ENCODE data around the gene LRTM2.

The LRTM2 gene

GRCh38 chr12:1844223-1844622, 23.9 kb downstream of the LRTM2 start:
- DNase-seq, result no peak

DNA sequence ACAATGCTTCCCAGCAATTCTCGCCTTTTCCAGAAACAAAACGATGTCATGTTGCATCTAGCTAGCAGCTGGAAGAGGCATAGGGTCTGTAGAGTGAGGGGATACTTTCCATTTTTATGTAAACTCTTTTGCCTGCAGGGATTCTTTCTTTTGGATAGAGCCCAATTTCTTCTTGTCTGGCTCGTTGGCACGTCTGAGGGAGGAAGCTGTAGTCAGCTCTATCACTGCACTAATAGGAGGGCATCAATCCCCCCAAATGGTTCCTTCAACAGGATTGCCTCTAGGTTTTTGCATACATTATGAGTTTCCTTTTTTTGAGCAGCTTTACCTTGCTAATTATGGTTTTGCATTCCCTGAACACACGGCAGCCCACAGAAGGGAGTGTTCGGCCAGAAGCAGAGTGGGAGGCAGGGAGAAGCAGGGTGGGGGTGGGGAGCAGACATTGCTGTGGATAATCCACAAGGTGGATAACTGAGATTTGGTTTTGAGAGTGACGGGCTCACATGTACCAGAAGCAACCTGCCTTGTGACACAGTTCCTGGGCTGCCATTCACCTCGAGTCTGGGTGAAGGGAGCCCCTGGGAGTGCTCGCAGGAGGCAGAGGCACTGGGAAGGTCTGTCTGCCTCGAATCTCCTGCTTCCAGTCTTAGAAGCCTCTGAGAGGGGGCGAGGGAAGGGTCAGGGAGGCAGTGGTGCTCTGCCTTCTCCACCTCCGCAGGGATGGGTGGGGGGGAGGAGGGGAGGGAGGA, 24.5 kb downstream of the LRTM2 start:
- DNase-seq, result no peak

- no peak for DNase-seq
Observed at GRCh38 chr12:1845427-1845826, 25.1 kb downstream of the LRTM2 start.

GRCh38 chr12:1845886-1846285, 25.5 kb downstream of the LRTM2 start:
- DNase-seq, result no peak

DNA sequence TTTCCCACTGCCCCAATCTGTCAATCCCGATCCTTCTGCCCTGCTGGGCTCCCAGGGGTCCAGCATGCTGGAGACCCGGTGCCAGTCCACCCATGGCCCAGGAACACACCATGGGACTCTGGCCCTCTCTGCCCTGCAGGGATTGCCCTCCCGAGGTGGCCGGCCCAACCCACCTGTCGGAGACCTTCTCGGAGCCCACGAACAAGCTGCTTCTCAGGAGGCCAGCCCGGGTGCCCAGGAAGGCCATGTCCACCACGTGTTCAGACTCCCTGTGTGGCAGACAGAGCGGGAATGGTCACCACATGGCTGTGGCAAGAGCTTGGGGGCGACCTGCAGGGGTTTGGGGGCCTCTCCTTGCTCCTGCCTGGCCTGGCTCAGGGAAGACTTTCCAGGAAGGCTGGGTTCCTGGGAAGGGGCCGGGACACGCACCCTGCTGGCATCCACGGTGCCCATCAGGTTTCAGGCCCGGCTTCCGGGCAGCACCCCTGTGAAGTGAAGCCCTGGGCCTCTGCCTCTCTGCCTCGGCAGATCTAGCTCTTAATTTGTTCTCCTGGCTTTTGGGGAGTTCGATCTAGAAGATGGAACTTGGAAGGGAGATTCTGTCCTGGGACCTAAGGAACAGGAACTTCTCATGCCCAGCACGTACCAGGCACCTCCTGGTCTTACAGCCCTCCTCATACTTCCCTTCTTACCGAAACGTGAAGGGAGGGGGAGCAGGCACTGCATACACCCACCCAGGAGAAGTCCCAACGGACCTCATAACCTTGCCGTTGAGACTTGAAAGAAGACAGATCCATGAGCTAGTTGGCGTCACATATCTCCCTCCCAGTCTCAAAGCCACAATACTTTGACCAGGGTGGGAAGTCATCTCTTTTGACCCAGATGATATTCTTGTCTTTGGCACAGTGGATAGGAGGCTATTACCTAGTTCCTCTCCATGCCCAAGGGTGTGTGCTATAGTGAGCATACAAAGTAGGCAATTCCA, 26.3 kb downstream of the LRTM2 start:
- no peak for DNase-seq

- DNase-seq, result no peak
Observed at GRCh38 chr12:1847411-1847810, 27.0 kb downstream of the LRTM2 start.

DNA sequence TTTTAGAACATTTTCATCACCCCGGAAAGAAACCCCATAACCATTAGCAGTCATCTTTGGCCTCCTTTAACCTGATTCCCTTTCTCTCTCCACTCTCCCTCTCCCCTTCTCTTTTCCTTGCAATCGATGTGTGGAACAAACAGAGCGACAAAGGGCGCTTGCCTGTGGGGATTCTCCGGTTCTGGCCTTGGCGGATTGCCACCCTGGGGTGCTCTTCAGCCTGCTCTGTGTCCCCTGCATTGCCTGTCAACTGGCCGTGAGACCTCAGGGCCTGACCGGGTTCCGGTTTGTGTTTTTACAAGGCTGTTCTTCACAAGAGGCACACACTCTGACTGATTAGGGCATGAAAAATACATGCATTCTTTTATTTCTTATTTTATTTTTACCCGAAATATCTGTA, 27.8 kb downstream of the LRTM2 start:
- no peak for DNase-seq

DNA sequence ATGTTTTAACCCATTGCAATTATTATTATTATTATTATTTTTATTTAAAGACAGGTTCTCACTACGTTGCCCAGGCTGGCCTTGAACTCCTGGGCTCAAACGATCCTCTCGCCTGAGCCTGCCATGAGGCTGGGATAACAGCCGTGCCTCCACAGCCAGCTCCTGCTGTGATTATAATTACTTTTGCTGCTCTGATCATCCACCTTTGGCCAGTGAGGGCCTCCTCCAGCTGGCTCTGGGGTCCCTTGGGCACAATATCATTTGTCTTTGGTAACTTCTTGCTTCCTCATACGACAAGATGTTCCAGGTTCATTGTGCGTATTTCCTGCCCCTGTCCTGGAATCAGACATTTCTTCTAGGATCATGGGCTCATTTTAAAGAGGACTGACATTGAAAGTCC, 28.4 kb downstream of the LRTM2 start:
- DNase-seq, result no peak

DNA sequence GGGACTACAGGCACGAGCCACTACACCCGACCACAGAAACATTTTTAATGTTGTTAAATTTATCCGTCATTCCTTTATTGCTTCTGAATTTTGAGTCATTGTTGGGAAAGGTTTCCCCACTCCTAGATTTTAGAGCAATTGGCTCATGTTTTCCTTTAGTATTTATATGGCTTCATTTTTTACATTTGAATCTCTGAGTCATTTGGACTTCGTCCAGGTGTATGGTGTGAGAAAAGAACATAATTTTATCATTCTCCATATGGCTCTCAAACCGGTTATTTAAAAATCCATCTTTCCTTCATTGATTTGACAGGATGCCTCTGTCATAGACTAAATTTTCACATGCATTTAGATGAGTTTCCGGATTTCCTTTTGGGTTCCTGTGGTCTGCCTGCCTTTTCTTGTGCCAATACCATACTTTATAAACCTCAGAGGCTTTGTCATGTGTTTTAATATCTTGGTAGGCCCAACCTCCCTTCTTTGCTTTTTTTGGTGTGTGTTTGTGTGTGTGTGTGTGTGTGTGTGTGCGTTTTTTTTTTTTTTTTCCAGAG, 30.9 kb downstream of the LRTM2 start:
- no peak for DNase-seq

GRCh38 chr12:1852076-1852475, 31.7 kb downstream of the LRTM2 start:
- DNase-seq, result no peak

DNA sequence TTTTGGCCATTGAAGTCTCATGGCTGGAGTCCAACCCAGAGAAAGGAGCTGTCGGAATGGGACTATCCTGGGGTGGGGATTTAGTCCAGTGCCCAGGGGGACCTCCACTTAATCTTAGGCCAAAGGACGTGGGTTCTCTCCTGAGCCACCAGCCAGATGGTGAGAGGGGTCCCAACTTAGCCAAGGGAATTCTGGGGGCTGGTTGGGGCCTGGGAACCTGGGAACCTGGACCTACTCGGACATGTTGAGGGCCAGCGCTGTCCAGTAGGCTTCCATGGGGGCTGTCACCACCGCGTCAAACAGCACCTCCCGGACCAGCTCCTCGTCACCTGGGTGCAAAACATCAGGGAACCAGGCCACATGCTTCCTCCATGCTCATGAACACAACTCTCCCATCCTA, 33.4 kb downstream of the LRTM2 start:
- no peak for DNase-seq

- no peak for DNase-seq
Observed at GRCh38 chr12:1855241-1855640, 34.9 kb downstream of the LRTM2 start.

DNA sequence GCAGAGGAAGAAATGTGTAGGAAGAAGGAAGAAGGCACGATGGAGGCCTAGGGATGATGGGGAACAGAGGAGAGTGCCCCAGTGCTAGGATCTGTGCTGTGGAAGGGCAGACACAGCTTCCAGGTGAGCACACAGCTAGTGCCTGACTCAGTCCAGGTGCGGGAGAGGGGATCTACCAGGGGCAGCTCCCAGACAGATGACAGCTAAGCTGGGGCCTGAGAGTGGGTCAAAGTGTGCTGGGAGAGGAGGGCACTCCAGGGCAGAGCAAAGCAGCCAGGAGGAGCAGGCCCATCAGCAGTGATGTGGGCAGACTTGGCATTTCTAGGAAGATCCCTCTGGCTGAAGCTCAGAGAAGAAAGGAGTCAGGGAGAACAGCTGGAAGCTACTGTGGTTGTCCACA, 36.7 kb downstream of the LRTM2 start:
- no peak for DNase-seq

DNA sequence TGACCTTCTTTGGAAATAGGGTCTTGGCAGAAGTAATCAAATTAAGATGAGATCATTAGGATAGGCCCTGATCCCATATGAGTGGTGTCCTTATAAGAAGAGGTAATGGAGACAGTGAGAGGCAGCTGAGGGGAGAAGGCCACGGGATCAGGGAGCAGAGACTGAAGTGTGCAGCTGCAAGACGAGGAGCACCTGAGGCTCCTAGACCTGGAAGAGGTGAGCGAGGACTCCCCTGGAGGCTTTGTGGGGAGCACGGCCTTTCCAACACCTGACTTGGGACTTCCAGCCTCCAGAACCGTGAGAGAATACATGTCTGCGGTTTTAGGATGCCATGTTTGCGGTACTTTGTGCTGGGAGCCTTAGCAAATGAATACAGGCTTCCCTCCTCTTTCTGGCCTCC, 37.5 kb downstream of the LRTM2 start:
- DNase-seq, result no peak

DNA sequence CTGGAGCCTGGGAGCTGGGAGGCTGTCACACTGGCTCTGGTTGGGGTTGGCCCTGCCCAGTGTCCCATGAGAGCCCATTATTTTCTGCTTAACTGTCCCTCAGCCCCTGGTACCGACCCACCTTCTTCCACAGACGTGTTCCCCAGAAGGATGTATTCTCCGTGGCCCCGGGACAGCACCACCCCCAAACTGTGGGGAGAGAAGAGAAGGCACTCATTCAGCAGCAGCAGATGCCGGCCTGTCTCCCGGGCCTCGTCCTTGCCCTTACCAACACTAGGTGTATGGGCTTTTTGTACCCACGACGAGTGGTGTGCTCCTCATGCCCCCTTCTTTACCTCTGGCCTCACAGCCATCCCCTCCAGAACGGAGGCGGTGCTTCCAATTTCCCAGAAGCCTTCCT, 38.1 kb downstream of the LRTM2 start:
- DNase-seq, result no peak

GRCh38 chr12:1859643-1860042, 39.3 kb downstream of the LRTM2 start:
- no peak for DNase-seq

DNA sequence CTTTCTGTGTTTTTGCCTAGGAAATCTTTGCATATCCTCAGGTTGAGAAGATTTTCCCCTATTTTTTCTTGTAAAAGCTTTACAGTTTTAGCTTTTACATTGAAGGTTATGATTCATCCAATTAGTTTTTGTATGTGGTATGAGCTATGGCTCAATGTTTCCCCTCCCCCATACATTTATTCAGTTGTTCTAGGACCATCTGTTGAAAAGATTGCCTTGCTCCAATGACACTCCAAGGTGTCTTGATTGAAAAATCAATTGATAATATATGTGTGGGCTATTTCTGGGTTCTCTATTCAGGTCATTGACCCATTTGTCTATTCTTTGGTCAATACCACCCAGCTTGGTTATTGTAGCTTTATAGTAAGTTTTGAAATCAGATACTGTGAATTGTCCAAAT, 42.6 kb downstream of the LRTM2 start:
- no peak for DNase-seq

DNA sequence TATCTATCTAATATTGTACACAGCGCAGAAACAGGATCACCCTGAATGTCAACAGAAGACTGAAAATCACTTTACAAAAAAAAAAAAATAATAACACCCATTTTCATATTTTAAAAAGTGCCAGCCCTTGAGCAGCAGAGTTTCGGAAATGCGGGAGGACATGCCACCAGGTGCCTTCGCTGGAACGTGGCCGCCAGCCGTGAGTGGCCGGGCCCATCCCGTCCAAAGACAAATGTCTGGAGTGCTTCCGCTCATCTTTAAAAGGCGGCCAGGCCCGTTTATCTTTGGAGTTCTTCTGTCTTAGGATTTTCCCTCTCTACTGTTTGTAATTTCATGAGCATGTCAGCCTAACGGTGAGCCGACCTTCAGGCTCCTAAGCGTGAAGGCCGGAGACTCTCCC, 43.5 kb downstream of the LRTM2 start:
- no peak for DNase-seq

GRCh38 chr12:1864456-1864855, 44.1 kb downstream of the LRTM2 start:
- no peak for DNase-seq

DNA sequence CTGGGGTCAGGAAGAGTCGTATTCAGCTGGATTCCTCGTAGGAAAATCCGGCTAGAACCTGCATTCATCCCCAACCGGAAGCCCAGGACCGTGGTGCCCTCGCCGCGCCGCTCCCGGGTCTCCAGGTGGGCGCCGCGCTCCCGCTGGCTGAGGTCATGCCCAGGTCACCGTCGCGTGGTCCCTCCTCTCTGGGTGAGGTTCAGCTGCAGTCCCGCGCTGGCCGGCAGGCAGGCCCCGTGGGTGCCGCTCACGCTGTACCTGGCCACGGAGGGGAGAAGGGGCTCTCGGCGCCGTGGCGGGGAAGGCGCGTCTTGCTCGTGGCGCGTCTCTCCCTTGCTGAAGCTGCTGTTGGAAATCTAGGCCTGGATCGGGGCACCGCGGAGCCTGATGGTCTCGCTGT, 44.5 kb downstream of the LRTM2 start:
- DNase-seq, result no peak

GRCh38 chr12:1865284-1865866, 45.0 kb downstream of the LRTM2 start:
- DNase-seq, result no peak

DNA sequence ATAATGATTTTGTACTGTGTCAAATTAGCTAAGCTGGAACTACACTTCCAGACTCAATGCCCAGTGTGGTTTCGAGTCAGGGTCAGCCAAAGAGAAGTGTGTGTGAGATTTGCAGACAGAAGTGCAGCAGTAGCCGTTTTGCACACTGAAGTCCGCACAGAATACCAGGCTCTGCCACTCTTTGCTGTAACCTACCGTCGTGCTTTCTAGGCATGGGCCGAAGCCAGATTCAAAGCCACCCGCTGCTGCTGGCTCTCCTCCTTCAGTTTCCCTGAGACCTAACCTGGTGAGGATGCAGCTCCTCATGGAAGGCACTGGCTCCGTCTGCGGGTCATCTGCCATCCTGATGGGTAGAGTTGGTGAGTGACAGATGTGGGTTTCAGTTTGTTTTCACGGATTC, 48.8 kb downstream of the LRTM2 start:
- DNase-seq, result no peak

DNA sequence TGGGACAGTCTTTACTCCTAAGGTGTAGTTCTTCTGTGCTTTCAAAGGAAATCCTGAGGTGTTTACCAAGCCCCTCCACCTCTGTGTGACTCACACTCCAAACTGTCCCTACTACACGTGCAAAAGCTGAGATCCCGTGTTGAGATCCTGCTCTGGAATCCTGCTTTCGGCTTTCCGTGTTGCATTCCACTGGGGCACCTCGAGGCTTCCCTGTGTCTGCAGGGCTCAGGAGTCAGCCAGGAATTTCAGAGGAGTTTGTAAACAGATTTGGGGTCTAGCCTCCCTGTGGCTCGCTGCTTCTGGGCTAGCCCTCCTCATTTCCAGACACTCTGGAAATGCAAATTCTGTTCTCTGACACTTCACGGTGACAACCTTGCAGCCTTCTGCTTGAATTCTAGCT, 49.7 kb downstream of the LRTM2 start:
- no peak for DNase-seq
